ENCODE results near the gene MYL6.

GRCh38 chr12:56198836-56199235 lies 40.7 kb downstream of the MYL6 start:
- TF ChIP-seq CTCF (IDR thresholded peaks at IDR 0.05), result no peak
- TF ChIP-seq POLR2A (IDR thresholded peaks at IDR 0.05), result no peak

Data from uterus (tissue), 2 donors.